Heart left ventricle (tissue), 16 donors: ENCODE measurements around the gene PTRH2. TPM values are rescaled to one million over a fixed set of nuclear protein-coding genes. Genes with fewer than 3 reads are reported as not detected.

Experiments used
- ATAC-seq, 4 donors: fragments of 200-7000 bp; cut with Tn5 transposase; one replicate each; pipeline ENCODE4 v1.9.1; 2020 to 2022; ENCODE audit warnings: moderate library complexity in 4 of 4, mild to moderate bottlenecking in 3 of 4, moderate number of reproducible peaks in 1 of 4
- DNase-seq, 5 donors: peaks; one replicate each; pipeline ENCODE4 v3.0.0-alpha.2; 2020
- H3K27ac ChIP-seq, 12 donors: fragments of 200-600 bp; sonication (generic) in 4 of 12; one replicate each; pipeline versions ENCODE4 v1.5.0 to v1.8.0; 2016 to 2022; ENCODE audit warnings: mild to moderate bottlenecking in 2 of 12
- H3K27me3 ChIP-seq, 9 donors: fragments of 200-600 bp; sonication (generic) in 2 of 9; one replicate each; pipeline versions ENCODE4 v1.5.1 to v1.8.0; 2016 to 2022; ENCODE audit warnings: mild to moderate bottlenecking in 3 of 9
- H3K36me3 ChIP-seq, 9 donors: fragments of 200-600 bp; sonication (generic) in 2 of 9; one replicate each; pipeline versions ENCODE4 v1.5.0 to v1.8.0; 2018 to 2022; ENCODE audit warnings: mild to moderate bottlenecking in 2 of 9
- H3K4me1 ChIP-seq, 12 donors: fragments of 200-600 bp; sonication (generic) in 4 of 12; one replicate each; pipeline versions ENCODE4 v1.5.0 to v1.8.0; 2016 to 2022; ENCODE audit warnings: mild to moderate bottlenecking in 3 of 12
- H3K4me3 ChIP-seq, 12 donors: fragments of 200-600 bp; sonication (generic) in 4 of 12; one replicate each; pipeline versions ENCODE4 v1.5.0 to v1.8.0; 2017 to 2022; ENCODE audit warnings: mild to moderate bottlenecking in 9 of 12, moderate library complexity in 4 of 12
- H3K9me3 ChIP-seq, 12 donors: fragments of 200-600 bp; sonication (generic) in 4 of 12; one replicate each; pipeline versions ENCODE4 v1.5.0 to v1.8.0; 2016 to 2022; ENCODE audit warnings: mild to moderate bottlenecking in 1 of 12
- CTCF ChIP-seq, 12 donors: fragments of 200-600 bp; sonication (generic) in 4 of 12; IDR thresholded peaks; one replicate each; pipeline versions ENCODE4 v1.5.0 to v1.8.0; 2018 to 2022; ENCODE audit warnings: antibody characterized with exemption in 12 of 12, mild to moderate bottlenecking in 5 of 12
- POLR2A ChIP-seq, 2 donors: fragments of 450-650 bp; IDR thresholded peaks; one replicate each; pipeline ENCODE4 v1.6.1; 2017; ENCODE audit warnings: antibody characterized with exemption in 2 of 2, mild to moderate bottlenecking in 2 of 2, moderate library complexity in 2 of 2
- WGBS, 4 donors: extraction: QIAGEN DNeasy Blood & Tissue Kit in 2 of 4; methylation state at CpG; one replicate each; pipeline versions ENCODE4 v1.1.5 to v1.1.7; 2013 to 2018; 5-methylcytosine and 5-hydroxymethylcytosine counted together
- intact Hi-C, 10 donors: fragments of 100-400 bp; cut with DNase I; formaldehyde crosslinking; loops; one replicate each; pipeline versions ENCODE4 v1.11.1 to v1.14.2; 2022
- polyA plus RNA-seq, 2 donors: library from polyadenylated mRNA; stranded (reverse); fragments of 200-250 nt; gene quantifications; one replicate each; pipeline ENCODE4 v1.2.3, GENCODE V29; 2013
- total RNA-seq, 9 donors: library from RNA; depleted of rRNA in 2 of 9; stranded (reverse); fragments of >200 nt in 2 of 9; fragmentation: NEBNext Ultra II Directional in 3 of 9; extraction: Animal tissue kit (Norgen Biotek cat#: 25700) in 3 of 9; gene quantifications; one replicate each; pipeline versions ENCODE4 v1.1.0 to v1.2.4, GENCODE V29; 2016 to 2023
- donor health status: ischemic (EF 13 %, LVEDD 7.1; RV severe dilation, severe dysfunction).
- donor health status: healthy with polysubstance abuse.
- donor health status: DM: no; HTN: yes; CAD: no.
- donor health status: DM: no; HTN: no; CAD: no.
- donor health status: ischemic (EF 25% LVEDD 6.9; RV normal size, moderate dysfunction).
- donor health status: ischemic (EF 25% LVEDD 5.7; RV mildly dilated, moderate dysfunction).
- donor health status: healthy.
- donor health status: DM: yes; HTN: yes; CAD: no.
- donor health status: ischemic (EF 35%, LVEDD 5.7; RV mildly dilated, moderate dysfunction).
- donor health status: nonischemic (EF 11% LVEDD 7.7; RV severe dilation, severe dysfunction).
- donor health status: DM: yes; HTN: yes; CAD: no.
- donor health status: PGD.
- donor health status: ischemic (EF 29% LVEDD 5.4; RV normal size, mild dysfunction).
- donor health status: nonischemic (EF 23%, LVEDD 6.1; RV moderate dilation, normal function).

PTRH2 gene
- total and polyA plus RNA-seq, 11 donors, result 6.7 to 25.2 (median 9.4) TPM

- ATAC-seq, result no peak
- intact Hi-C loops, result no loop called here
Observed at GRCh38 chr17:59695945-59696681, 11.1 kb downstream of the PTRH2 start.

DNA sequence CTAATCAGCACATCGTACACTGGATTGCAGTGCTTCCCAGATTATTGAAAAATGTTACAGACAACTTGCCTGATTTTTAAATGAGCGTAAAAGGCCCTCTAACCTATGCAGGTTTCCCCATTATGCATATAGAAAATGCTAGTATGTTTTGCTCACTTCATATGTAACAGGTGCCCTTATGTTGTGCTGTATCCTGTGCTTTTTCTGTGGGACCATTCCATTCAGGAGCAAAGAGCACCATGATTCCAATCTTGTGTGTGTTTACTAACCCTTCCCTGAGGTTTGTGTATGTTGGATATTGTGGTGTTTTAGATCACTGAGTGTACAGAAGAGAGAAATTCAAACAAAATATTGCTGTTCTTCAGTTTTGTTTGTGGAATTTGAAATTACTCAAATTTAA is 12.9 kb downstream of the PTRH2 start:
- intact Hi-C loops, result loop anchor here in 1 of 10 donors (5.0 kb wide), 1 partner anchor 37 kb away; no protein-coding TSS in a partner anchor
- no peak for DNase-seq

More at GRCh38 chr17:59695945-59696681, 11.1 kb downstream of the PTRH2 start:
- Histone ChIP-seq H3K27me3 (no peaks in the 10 kb centered on the region), H3K27ac (no peak overlapping the region), H3K36me3 (peaks cover 0 to 100% (median 91%) of the 10 kb centered on the region in 9 donors), H3K4me3 (no peak overlapping the region), H3K9me3 (no peaks in the 10 kb centered on the region), H3K4me1 (peaks cover 0 to 23% (median 0%) of the 10 kb centered on the region in 12 donors)
- no peak for TF ChIP-seq POLR2A (IDR thresholded peaks at IDR 0.05)
- no peak for TF ChIP-seq CTCF (IDR thresholded peaks at IDR 0.05)
- no peak for DNase-seq
- 68 to 84% (median 80%) methylated on average over 3 of the region's 3 CpGs for WGBS, 4 donors

DNA sequence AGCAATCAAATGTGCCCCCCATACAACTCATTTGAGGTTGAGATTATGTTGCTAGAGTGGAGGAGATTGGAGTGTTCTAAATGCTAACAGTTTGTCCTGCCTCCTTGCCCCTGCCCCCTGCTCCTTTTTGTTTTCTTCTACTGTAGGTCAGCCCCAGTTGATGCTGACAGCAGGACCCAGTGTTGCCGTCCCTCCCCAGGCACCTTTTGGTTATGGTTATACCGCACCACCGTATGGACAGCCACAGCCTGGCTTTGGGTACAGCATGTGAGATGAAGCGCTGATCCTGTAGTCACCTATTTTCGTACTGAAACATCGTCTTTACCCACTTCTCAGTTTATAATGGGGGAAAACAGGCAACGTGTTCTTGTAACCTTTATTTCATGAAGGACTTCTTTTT is 13.6 kb downstream of the PTRH2 start:
- no peak for ATAC-seq
- H3K36me3 ChIP-seq, result peaks cover 0 to 100% (median 99%) of the 10 kb centered on the region in 9 donors
- 88 to 93% (median 91%) methylated on average over 7 of the region's 7 CpGs for WGBS, 4 donors

More for the DNA sequence above, 12.9 kb downstream of the PTRH2 start:
- H3K4me1 ChIP-seq, result peaks cover 0 to 14% (median 0%) of the 10 kb centered on the region in 12 donors
- no peaks in the 10 kb centered on the region for H3K9me3 ChIP-seq
- TF ChIP-seq CTCF (IDR thresholded peaks at IDR 0.05), result no peak
- no peak for TF ChIP-seq POLR2A (IDR thresholded peaks at IDR 0.05)
- no peak overlapping the region for H3K4me3 ChIP-seq
- ATAC-seq, result no peak
- WGBS, 4 donors, result 80 to 88% (median 86%) methylated on average over 2 of the region's 2 CpGs
- H3K36me3 ChIP-seq, result peaks cover 0 to 100% (median 100%) of the 10 kb centered on the region in 9 donors
- H3K27ac ChIP-seq, result no peak overlapping the region
- no peaks in the 10 kb centered on the region for H3K27me3 ChIP-seq

More for the DNA sequence above, 13.6 kb downstream of the PTRH2 start:
- no peaks in the 10 kb centered on the region for H3K9me3 ChIP-seq
- no peak for TF ChIP-seq CTCF (IDR thresholded peaks at IDR 0.05)
- TF ChIP-seq POLR2A (IDR thresholded peaks at IDR 0.05), result no peak
- intact Hi-C loops, result loop anchor here in 1 of 10 donors (5.0 kb wide), 1 partner anchor 36 kb away; no protein-coding TSS in a partner anchor
- H3K27me3 ChIP-seq, result no peaks in the 10 kb centered on the region
- peaks cover 0 to 9% (median 0%) of the 10 kb centered on the region in 12 donors for H3K4me1 ChIP-seq
- H3K27ac ChIP-seq, result no peak overlapping the region
- DNase-seq, result no peak
- H3K4me3 ChIP-seq, result no peak overlapping the region
